ENCODE data around the gene C1orf21.

The C1orf21 gene

GRCh38 chr1:184664042-184664660, 277.3 kb downstream of the C1orf21 start:
- peak; percentile 19 for DNase-seq (ENCODE audit: low spot score)

- no peak for DNase-seq (ENCODE audit: low spot score)
These were observed 277.8 kb downstream of the C1orf21 start for GRCh38 chr1:184664661-184665060.

GRCh38 chr1:184665360-184665759, 278.5 kb downstream of the C1orf21 start:
- no peak for DNase-seq (ENCODE audit: low spot score)

- no peak for DNase-seq (ENCODE audit: low spot score)
These were observed 282.6 kb downstream of the C1orf21 start for GRCh38 chr1:184669391-184669790.

- DNase-seq (ENCODE audit: low spot score), result no peak
These were observed 285.3 kb downstream of the C1orf21 start for GRCh38 chr1:184672013-184672726.

- no peak for DNase-seq (ENCODE audit: low spot score)
These were observed 286.5 kb downstream of the C1orf21 start for GRCh38 chr1:184673305-184673704.

GRCh38 chr1:184677344-184677743, 290.5 kb downstream of the C1orf21 start:
- no peak for DNase-seq (ENCODE audit: low spot score)

Data from hematopoietic multipotent progenitor cell treated with erythropoietin and hydrocortisone succinate and interleukin-3 and kit ligand, for 15 days (in vitro differentiated cells).